HCT116 (cell line): ENCODE results near the gene KLF2.

Experiments used
- CTCF ChIP-seq, 3 experiments: fragments of 200-600 bp in 1 of 3; sonication (generic) in 1 of 3; IDR thresholded peaks in 2 of 3; conservative IDR thresholded peaks in 1 of 3; 2 replicates each; pipeline ENCODE4 v1.5.1; 2012 to 2017; ENCODE audit warnings: low read depth in 2 of 3, low read length in 2 of 3, antibody characterized with exemption in 1 of 3, borderline replicate concordance in 1 of 3, control low read depth in 1 of 3, mild to moderate bottlenecking in 1 of 3, mixed read lengths in 1 of 3, mixed run types in 1 of 3, moderate library complexity in 1 of 3; ENCODE audit not compliant: insufficient read depth in 1 of 3
- EZH2 ChIP-seq: fragments of 200-600 bp; sonication (generic); IDR thresholded peaks from 2 replicates; pipeline ENCODE4 v1.6.1; 2017; ENCODE audit warnings: antibody characterized with exemption, mixed run types
- EZH2phosphoT487 ChIP-seq: fragments of 200-600 bp; IDR thresholded peaks from 2 replicates; pipeline ENCODE4 v1.6.1; 2018; ENCODE audit warnings: antibody characterized with exemption, borderline replicate concordance
- FOSL1 ChIP-seq: IDR thresholded peaks from 2 replicates; pipeline ENCODE4 v1.6.1; 2012; ENCODE audit warnings: low read depth
- JUND ChIP-seq: IDR thresholded peaks from 2 replicates; pipeline ENCODE4 v1.6.1; 2012
- POLR2A ChIP-seq: IDR thresholded peaks from 2 replicates; pipeline ENCODE4 v1.7.0; 2011; ENCODE audit warnings: borderline replicate concordance; ENCODE audit not compliant: insufficient read depth, insufficient read length; ENCODE audit errors: extremely low read depth
- REST ChIP-seq: IDR thresholded peaks from 2 replicates; pipeline ENCODE4 v1.6.1; 2012; ENCODE audit warnings: low read depth
- SIN3A ChIP-seq: IDR thresholded peaks from 2 replicates; pipeline ENCODE4 v1.6.1; 2012; ENCODE audit warnings: low read depth
- SP1 ChIP-seq: IDR thresholded peaks from 2 replicates; pipeline ENCODE4 v1.6.1; 2012; ENCODE audit warnings: low read depth
- ZNF274 ChIP-seq: fragments of 200-500 bp; sonication (Bioruptor generic); IDR thresholded peaks from 2 replicates; pipeline ENCODE4 v1.6.1; 2014; ENCODE audit warnings: mild to moderate bottlenecking, low read depth, low read length, inconsistent platforms
- TF ChIP-seq, protein P1 (sequence below): IDR thresholded peaks from 2 replicates; pipeline ENCODE4 v1.6.1; 2012
- TF ChIP-seq, protein P2 (sequence below): IDR thresholded peaks from 2 replicates; pipeline ENCODE4 v1.6.1; 2011; ENCODE audit warnings: mild to moderate bottlenecking, low read length, moderate library complexity; ENCODE audit not compliant: insufficient replicate concordance; ENCODE audit errors: extremely low read depth

DNA sequence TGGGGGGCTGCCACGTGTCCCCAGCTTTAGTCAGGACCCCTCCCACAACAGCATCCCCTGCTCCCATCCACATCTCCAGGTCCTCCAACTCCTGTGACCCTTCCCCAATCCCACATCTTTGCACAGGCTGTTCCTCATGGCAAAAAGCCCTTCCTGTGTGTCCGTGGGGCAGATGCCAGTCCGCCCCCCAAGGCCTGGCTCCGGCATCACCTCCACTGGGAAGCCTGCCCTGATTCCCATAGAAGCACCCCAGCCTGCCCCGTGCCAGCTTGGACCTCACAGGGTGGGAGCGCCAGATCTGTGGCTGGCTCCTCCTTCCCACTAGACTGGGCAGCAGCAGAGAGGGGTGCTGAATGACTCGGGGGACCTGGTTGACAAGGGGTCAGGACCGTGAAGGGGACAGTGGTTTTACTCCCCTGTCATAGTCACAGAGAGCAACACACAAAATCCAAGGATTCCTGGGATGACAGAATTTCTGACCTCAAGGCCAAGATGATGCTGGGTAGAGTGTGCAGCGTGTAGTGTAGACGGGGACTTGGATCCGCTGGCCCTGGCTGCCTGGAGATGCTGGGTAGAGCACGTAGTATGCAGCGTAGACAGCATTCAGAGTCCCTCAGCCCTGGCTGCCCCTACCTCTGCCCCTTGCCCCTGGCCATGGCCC is 13.3 kb downstream of the KLF2 start:
- TF ChIP-seq EZH2phosphoT487 = no peak
- no peak for TF ChIP-seq CTCF (IDR thresholded peaks at IDR 0.05 in 2 of 3, conservative IDR thresholded peaks at IDR 0.05 in 1 of 3; ENCODE audit: borderline replicate concordance in 1 of 3, insufficient read depth in 1 of 3, low read depth in 2 of 3, low read length in 2 of 3)
- TF ChIP-seq POLR2A = no peak
- no peak for TF ChIP-seq EZH2
- TF ChIP-seq ZNF274 = no peak
- no peak for TF ChIP-seq FOSL1
- TF ChIP-seq JUND = no peak
- no peak for TF ChIP-seq SP1
- TF ChIP-seq SIN3A = no peak
- TF ChIP-seq REST = no peak
- TF ChIP-seq, protein P1, sequence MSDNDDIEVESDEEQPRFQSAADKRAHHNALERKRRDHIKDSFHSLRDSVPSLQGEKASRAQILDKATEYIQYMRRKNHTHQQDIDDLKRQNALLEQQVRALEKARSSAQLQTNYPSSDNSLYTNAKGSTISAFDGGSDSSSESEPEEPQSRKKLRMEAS = no peak
- TF ChIP-seq, protein P2, sequence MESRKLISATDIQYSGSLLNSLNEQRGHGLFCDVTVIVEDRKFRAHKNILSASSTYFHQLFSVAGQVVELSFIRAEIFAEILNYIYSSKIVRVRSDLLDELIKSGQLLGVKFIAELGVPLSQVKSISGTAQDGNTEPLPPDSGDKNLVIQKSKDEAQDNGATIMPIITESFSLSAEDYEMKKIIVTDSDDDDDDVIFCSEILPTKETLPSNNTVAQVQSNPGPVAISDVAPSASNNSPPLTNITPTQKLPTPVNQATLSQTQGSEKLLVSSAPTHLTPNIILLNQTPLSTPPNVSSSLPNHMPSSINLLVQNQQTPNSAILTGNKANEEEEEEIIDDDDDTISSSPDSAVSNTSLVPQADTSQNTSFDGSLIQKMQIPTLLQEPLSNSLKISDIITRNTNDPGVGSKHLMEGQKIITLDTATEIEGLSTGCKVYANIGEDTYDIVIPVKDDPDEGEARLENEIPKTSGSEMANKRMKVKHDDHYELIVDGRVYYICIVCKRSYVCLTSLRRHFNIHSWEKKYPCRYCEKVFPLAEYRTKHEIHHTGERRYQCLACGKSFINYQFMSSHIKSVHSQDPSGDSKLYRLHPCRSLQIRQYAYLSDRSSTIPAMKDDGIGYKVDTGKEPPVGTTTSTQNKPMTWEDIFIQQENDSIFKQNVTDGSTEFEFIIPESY = no peak
